Right kidney (tissue), 1 donor: Measurements from ENCODE around the gene IL2RG.

ENCODE experiments used
- DNase-seq: peaks from one replicate; pipeline ENCODE4 v3.0.0-alpha.2; 2016

Gene IL2RG

GRCh38 chrX:71107762-71108360 lies 3.5 kb downstream of the IL2RG start:
- no peak for DNase-seq

- DNase-seq = no peak
Measured at GRCh38 chrX:71107245-71107644, 4.1 kb downstream of the IL2RG start.

GRCh38 chrX:71106427-71106826 lies 5.0 kb downstream of the IL2RG start, which contains the start of gene CXorf65:
Gene CXorf65, minus strand, starts transcription at chrX:71106740. Its CDS starts 184 bp downstream, at chrX:71106556.
- DNase-seq = no peak

GRCh38 chrX:71105628-71106027 lies 5.7 kb downstream of the IL2RG start:
- no peak for DNase-seq

GRCh38 chrX:71103110-71103983 lies 8.0 kb downstream of the IL2RG start:
- DNase-seq = peak; percentile 31

- no peak for DNase-seq
Measured at GRCh38 chrX:71102292-71102691, 9.1 kb downstream of the IL2RG start.

GRCh38 chrX:71100581-71101505 lies 10.5 kb downstream of the IL2RG start:
- DNase-seq = no peak

GRCh38 chrX:71099736-71100135 lies 11.6 kb downstream of the IL2RG start:
- no peak for DNase-seq

- no peak for DNase-seq
Measured at GRCh38 chrX:71098951-71099506, 12.3 kb downstream of the IL2RG start.

- no peak for DNase-seq
Measured at GRCh38 chrX:71098302-71098701, 13.1 kb downstream of the IL2RG start.

GRCh38 chrX:71096760-71097032 lies 14.7 kb downstream of the IL2RG start:
- no peak for DNase-seq

- peak; percentile 61 for DNase-seq
Measured at GRCh38 chrX:71095981-71096759, 15.2 kb downstream of the IL2RG start.

GRCh38 chrX:71095555-71095980 lies 15.8 kb downstream of the IL2RG start, which contains the start of gene FOXO4:
Gene FOXO4, plus strand, starts transcription at chrX:71095851. Its CDS starts 678 bp downstream, at chrX:71096529.
- peak; percentile 47 for DNase-seq

GRCh38 chrX:71095033-71095432 lies 16.3 kb downstream of the IL2RG start:
- DNase-seq = no peak

- DNase-seq = no peak
Measured at GRCh38 chrX:71091263-71091662, 20.1 kb downstream of the IL2RG start.

- DNase-seq = no peak
Measured at GRCh38 chrX:71085900-71086299, 25.5 kb downstream of the IL2RG start.

- DNase-seq = no peak
Measured at GRCh38 chrX:71082822-71083221, 28.6 kb downstream of the IL2RG start.

GRCh38 chrX:71082124-71082647 lies 29.2 kb downstream of the IL2RG start:
- no peak for DNase-seq

- no peak for DNase-seq
Measured at GRCh38 chrX:71081330-71082123, 29.9 kb downstream of the IL2RG start.

- DNase-seq = no peak
Measured at GRCh38 chrX:71070531-71070930, 40.8 kb downstream of the IL2RG start.
